Measurements from ENCODE around the gene PCDHGA8.

PCDHGA8 gene

GRCh38 chr5:141349917-141350619 is 42.4 kb upstream of the PCDHGA8 start, which contains the start of gene PCDHGB1:
Gene PCDHGB1 (plus strand): TSS chr5:141350099. CDS start chr5:141350261, 162 bp downstream.
- H3K36me3 Mint-ChIP-seq (ENCODE audit: low read depth): peaks cover 26% of the 10 kb centered on the region
- H3K27me3 Mint-ChIP-seq (ENCODE audit: low read depth): peaks cover 3% of the 10 kb centered on the region
- H3K27ac Mint-ChIP-seq: no peak within 1 kb of the TSS
- H3K9me3 Mint-ChIP-seq: peaks cover 54% of the 10 kb centered on the region
- no peak for TF ChIP-seq CTCF (IDR thresholded peaks at IDR 0.05; ENCODE audit: unreplicated experiment in 3 of 3)
- H3K4me3 Mint-ChIP-seq: peak within 1 kb of the TSS in 1 of 3 experiments; percentile 45
- H3K4me1 Mint-ChIP-seq: no peaks in the 10 kb centered on the region

- H3K27me3 Mint-ChIP-seq (ENCODE audit: low read depth): peaks cover 2% of the 10 kb centered on the region
- no peak overlapping the region for H3K4me3 Mint-ChIP-seq
- TF ChIP-seq CTCF (IDR thresholded peaks at IDR 0.05; ENCODE audit: unreplicated experiment in 3 of 3): no peak
- no peaks in the 10 kb centered on the region for H3K4me1 Mint-ChIP-seq
- H3K27ac Mint-ChIP-seq: no peak overlapping the region
- H3K36me3 Mint-ChIP-seq (ENCODE audit: low read depth): peaks cover 35% of the 10 kb centered on the region
- H3K9me3 Mint-ChIP-seq: peaks cover 58% of the 10 kb centered on the region
These were observed 40.8 kb upstream of the PCDHGA8 start for GRCh38 chr5:141351591-141351990.

GRCh38 chr5:141354900-141355469 is 37.4 kb upstream of the PCDHGA8 start, which contains the start of gene PCDHGA4:
Gene PCDHGA4 (plus strand): TSS chr5:141355021. CDS start chr5:141355108, 87 bp downstream.
- no peak within 1 kb of the TSS for H3K4me3 Mint-ChIP-seq
- H3K4me1 Mint-ChIP-seq: no peaks in the 10 kb centered on the region
- no peak for TF ChIP-seq CTCF (IDR thresholded peaks at IDR 0.05; ENCODE audit: unreplicated experiment in 3 of 3)
- H3K27ac Mint-ChIP-seq: no peak within 1 kb of the TSS
- peaks cover 37% of the 10 kb centered on the region for H3K36me3 Mint-ChIP-seq (ENCODE audit: low read depth)
- peaks cover 4% of the 10 kb centered on the region for H3K27me3 Mint-ChIP-seq (ENCODE audit: low read depth)
- H3K9me3 Mint-ChIP-seq: peaks cover 52% of the 10 kb centered on the region

- Mint-ChIP-seq H3K4me1 (no peaks in the 10 kb centered on the region), H3K36me3 (ENCODE audit: low read depth) (peaks cover 35% of the 10 kb centered on the region), H3K27me3 (ENCODE audit: low read depth) (peaks cover 4% of the 10 kb centered on the region), H3K9me3 (peaks cover 54% of the 10 kb centered on the region), H3K27ac (no peak overlapping the region), H3K4me3 (no peak overlapping the region)
- no peak for TF ChIP-seq CTCF (IDR thresholded peaks at IDR 0.05; ENCODE audit: unreplicated experiment in 3 of 3)
These were observed 36.8 kb upstream of the PCDHGA8 start for GRCh38 chr5:141355641-141356040.

GRCh38 chr5:141356133-141356532 is 36.3 kb upstream of the PCDHGA8 start:
- no peaks in the 10 kb centered on the region for H3K4me1 Mint-ChIP-seq
- H3K27me3 Mint-ChIP-seq (ENCODE audit: low read depth): peaks cover 4% of the 10 kb centered on the region
- peaks cover 58% of the 10 kb centered on the region for H3K9me3 Mint-ChIP-seq
- no peak for TF ChIP-seq CTCF (IDR thresholded peaks at IDR 0.05; ENCODE audit: unreplicated experiment in 3 of 3)
- peaks cover 40% of the 10 kb centered on the region for H3K36me3 Mint-ChIP-seq (ENCODE audit: low read depth)
- H3K4me3 Mint-ChIP-seq: no peak overlapping the region
- no peak overlapping the region for H3K27ac Mint-ChIP-seq

Data from nephron (organoid).